Trophoblast cell (in vitro differentiated cells and primary cell): Measurements from ENCODE around the gene RASEF.

Experiments
- DNase-seq, 2 donors: peaks; one replicate each; pipeline ENCODE4 v3.0.0-alpha.2; 2016
- H2AFZ ChIP-seq: 2 replicates; pipeline ENCODE4 v1.6.1; 2013; ENCODE audit warnings: low read length, moderate library complexity, mild to moderate bottlenecking; ENCODE audit not compliant: insufficient read depth, poor library complexity
- H2AK5ac ChIP-seq: 2 replicates; pipeline ENCODE4 v1.6.1; 2013; ENCODE audit warnings: mild to moderate bottlenecking, low read length
- H2BK120ac ChIP-seq: 2 replicates; pipeline ENCODE4 v1.6.1; 2013; ENCODE audit warnings: low read length, mild to moderate bottlenecking, moderate library complexity; ENCODE audit not compliant: insufficient read depth, poor library complexity
- H2BK12ac ChIP-seq: 2 replicates; pipeline ENCODE4 v1.6.1; 2013; ENCODE audit warnings: mild to moderate bottlenecking, low read length, moderate library complexity
- H2BK5ac ChIP-seq: 2 replicates; pipeline ENCODE4 v1.6.1; 2013; ENCODE audit warnings: low read length, low read depth, moderate library complexity, mild to moderate bottlenecking; ENCODE audit not compliant: poor library complexity
- H3K14ac ChIP-seq: 2 replicates; pipeline ENCODE4 v1.6.1; 2013; ENCODE audit warnings: mild to moderate bottlenecking, low read length
- H3K18ac ChIP-seq: 2 replicates; pipeline ENCODE4 v1.6.1; 2013; ENCODE audit warnings: mild to moderate bottlenecking, low read length
- H3K23ac ChIP-seq: 2 replicates; pipeline ENCODE4 v1.6.1; 2013; ENCODE audit warnings: low read length
- H3K27ac ChIP-seq: 2 replicates; pipeline ENCODE4 v1.5.1; 2013; ENCODE audit warnings: low read depth, mild to moderate bottlenecking, inconsistent platforms, low read length, moderate library complexity
- H3K27me3 ChIP-seq: 2 replicates; pipeline ENCODE4 v1.6.1; 2013; ENCODE audit warnings: inconsistent platforms, mild to moderate bottlenecking, low read length, moderate library complexity; ENCODE audit not compliant: insufficient read depth
- H3K36me3 ChIP-seq, 2 experiments: 1 replicate in 1 of 2; 2 replicates in 1 of 2; pipeline ENCODE4 v1.6.1; 2013; ENCODE audit warnings: low read length in 2 of 2, mild to moderate bottlenecking in 2 of 2, moderate library complexity in 1 of 2; ENCODE audit not compliant: insufficient read depth in 2 of 2, control insufficient read depth in 1 of 2
- H3K4ac ChIP-seq: 2 replicates; pipeline ENCODE4 v1.6.1; 2013; ENCODE audit warnings: low read depth, mild to moderate bottlenecking, low read length, moderate library complexity
- H3K4me1 ChIP-seq, 2 experiments: 1 replicate in 1 of 2; 2 replicates in 1 of 2; pipeline ENCODE4 v1.6.1; 2013; ENCODE audit warnings: low read length in 2 of 2, mild to moderate bottlenecking in 2 of 2, moderate library complexity in 1 of 2; ENCODE audit not compliant: insufficient read depth in 2 of 2, control insufficient read depth in 1 of 2
- H3K4me2 ChIP-seq: 2 replicates; pipeline ENCODE4 v1.6.1; 2013; ENCODE audit warnings: inconsistent platforms, mild to moderate bottlenecking, low read length, moderate library complexity
- H3K4me3 ChIP-seq: 2 replicates; pipeline ENCODE4 v1.5.1; 2013; ENCODE audit warnings: mild to moderate bottlenecking, low read depth, low read length, inconsistent platforms
- H3K79me1 ChIP-seq: one replicate; pipeline ENCODE4 v1.6.1; 2013; ENCODE audit warnings: low read length
- H3K79me2 ChIP-seq: 2 replicates; pipeline ENCODE4 v1.6.1; 2013; ENCODE audit warnings: low read length, mild to moderate bottlenecking; ENCODE audit not compliant: control insufficient read depth, insufficient read depth, poor library complexity
- H3K9ac ChIP-seq: 2 replicates; pipeline ENCODE4 v1.6.1; 2013; ENCODE audit warnings: mild to moderate bottlenecking, low read length
- H3K9me3 ChIP-seq: 2 replicates; pipeline ENCODE4 v1.6.1; 2013; ENCODE audit warnings: low read depth, mild to moderate bottlenecking, control low read depth, inconsistent platforms, low read length; ENCODE audit not compliant: insufficient read depth
- H4K12ac ChIP-seq: 2 replicates; pipeline ENCODE4 v1.6.1; 2013; ENCODE audit warnings: low read depth, mild to moderate bottlenecking, low read length, moderate library complexity
- H4K8ac ChIP-seq: 2 replicates; pipeline ENCODE4 v1.6.1; 2013; ENCODE audit warnings: low read depth, mild to moderate bottlenecking, low read length, moderate library complexity
- H4K91ac ChIP-seq: one replicate; pipeline ENCODE4 v1.6.1; 2013; ENCODE audit warnings: low read depth, mild to moderate bottlenecking, low read length, moderate library complexity
- WGBS: extraction: QIAGEN DNeasy Blood & Tissue Kit; methylation state at CpG from one replicate; pipeline ENCODE4 v1.1.7; 2013; ENCODE audit warnings: missing lambda C conversion rate; ENCODE audit not compliant: insufficient read length, insufficient coverage; ENCODE audit errors: extremely low coverage; 5-methylcytosine and 5-hydroxymethylcytosine counted together

RASEF gene

GRCh38 chr9:82981552-82981951, 81.4 kb downstream of the RASEF start:
- H3K4me2 ChIP-seq: no peak overlapping the region
- no peaks in the 10 kb centered on the region for H3K9me3 ChIP-seq
- no peak for DNase-seq
- H3K14ac ChIP-seq: no peak overlapping the region
- H3K4me1 ChIP-seq: no peaks in the 10 kb centered on the region
- no CpG with 5 or more reads among the region's 1 CpG for WGBS
- H3K18ac ChIP-seq: no peak overlapping the region
- H3K79me1 ChIP-seq: no peaks in the 10 kb centered on the region
- H3K9ac ChIP-seq: no peak overlapping the region
- H4K91ac ChIP-seq: no peak overlapping the region
- no peak overlapping the region for H4K8ac ChIP-seq
- H3K79me2 ChIP-seq: no peaks in the 10 kb centered on the region
- H2AK5ac ChIP-seq: no peak overlapping the region
- H3K27ac ChIP-seq: no peak overlapping the region
- no peaks in the 10 kb centered on the region for H3K27me3 ChIP-seq
- H3K4me3 ChIP-seq: no peak overlapping the region
- H2AFZ ChIP-seq: no peak overlapping the region
- H2BK5ac ChIP-seq: no peak overlapping the region
- no peak overlapping the region for H4K12ac ChIP-seq
- no peaks in the 10 kb centered on the region for H3K36me3 ChIP-seq
- H2BK120ac ChIP-seq: no peak overlapping the region
- no peak overlapping the region for H3K23ac ChIP-seq
- H2BK12ac ChIP-seq: no peak overlapping the region
- H3K4ac ChIP-seq: no peak overlapping the region

DNA sequence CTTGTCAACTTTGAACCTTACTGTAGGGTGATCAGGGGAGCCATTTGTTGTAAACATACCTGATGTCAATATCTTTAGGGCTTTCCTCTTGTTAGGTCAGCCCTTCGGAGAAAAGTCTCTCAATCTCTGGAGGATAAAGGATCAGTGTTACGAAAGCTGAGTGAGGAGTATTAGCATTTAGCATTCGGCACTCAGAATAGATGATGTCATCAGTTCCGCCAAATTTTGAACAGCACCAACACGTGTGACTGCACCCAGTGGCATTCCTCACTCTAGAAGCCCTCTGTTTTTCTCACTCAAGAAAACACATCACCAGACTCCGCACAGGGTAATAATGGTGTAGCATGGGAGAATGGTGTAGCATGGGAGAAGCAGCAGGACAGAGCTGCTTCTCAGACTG, 87.8 kb downstream of the RASEF start:
- Histone ChIP-seq H3K79me1 (no peaks in the 10 kb centered on the region), H3K27me3 (no peaks in the 10 kb centered on the region), H2AK5ac (no peak overlapping the region), H3K79me2 (no peaks in the 10 kb centered on the region), H3K4me2 (no peak overlapping the region), H3K14ac (no peak overlapping the region), H4K8ac (no peak overlapping the region), H3K23ac (no peak overlapping the region), H3K9me3 (no peaks in the 10 kb centered on the region), H2BK120ac (no peak overlapping the region), H3K9ac (no peak overlapping the region), H4K91ac (no peak overlapping the region), H3K4ac (no peak overlapping the region), H3K36me3 (no peaks in the 10 kb centered on the region), H2BK12ac (no peak overlapping the region), H3K4me3 (no peak overlapping the region), H3K18ac (no peak overlapping the region), H3K27ac (no peak overlapping the region), H2BK5ac (no peak overlapping the region), H2AFZ (no peak overlapping the region), H4K12ac (no peak overlapping the region), H3K4me1 (no peaks in the 10 kb centered on the region)
- no peak for DNase-seq
- WGBS: no CpG with 5 or more reads among the region's 6 CpGs

- Histone ChIP-seq H3K79me1 (no peaks in the 10 kb centered on the region), H3K27me3 (no peaks in the 10 kb centered on the region), H3K79me2 (no peaks in the 10 kb centered on the region), H3K4me2 (no peak overlapping the region), H4K91ac (no peak overlapping the region), H4K12ac (no peak overlapping the region), H3K4me3 (no peak overlapping the region), H3K4ac (no peak overlapping the region), H2BK120ac (no peak overlapping the region), H2BK12ac (no peak overlapping the region), H2BK5ac (no peak overlapping the region), H3K23ac (no peak overlapping the region), H3K4me1 (no peaks in the 10 kb centered on the region), H3K9ac (no peak overlapping the region), H2AK5ac (no peak overlapping the region), H3K9me3 (no peaks in the 10 kb centered on the region), H3K18ac (no peak overlapping the region), H3K36me3 (no peaks in the 10 kb centered on the region), H4K8ac (no peak overlapping the region), H3K27ac (no peak overlapping the region), H3K14ac (no peak overlapping the region), H2AFZ (no peak overlapping the region)
- no CpG with 5 or more reads among the region's 3 CpGs for WGBS
- no peak for DNase-seq
Observed at GRCh38 chr9:82972446-82972845, 90.5 kb downstream of the RASEF start.

- Histone ChIP-seq H4K12ac (no peak overlapping the region), H3K9me3 (no peaks in the 10 kb centered on the region), H3K27ac (no peak overlapping the region), H3K4me2 (no peak overlapping the region), H2BK120ac (no peak overlapping the region), H3K23ac (no peak overlapping the region), H2AFZ (no peak overlapping the region), H3K4ac (no peak overlapping the region), H3K36me3 (no peaks in the 10 kb centered on the region), H3K79me2 (no peaks in the 10 kb centered on the region), H3K18ac (no peak overlapping the region), H3K9ac (no peak overlapping the region), H2BK5ac (no peak overlapping the region), H4K91ac (no peak overlapping the region), H2BK12ac (no peak overlapping the region), H3K4me3 (no peak overlapping the region), H3K79me1 (no peaks in the 10 kb centered on the region), H3K4me1 (no peaks in the 10 kb centered on the region), H2AK5ac (no peak overlapping the region), H3K27me3 (no peaks in the 10 kb centered on the region), H4K8ac (no peak overlapping the region), H3K14ac (no peak overlapping the region)
- no peak for DNase-seq
- no CpG with 5 or more reads among the region's 3 CpGs for WGBS
Observed at GRCh38 chr9:82970359-82970758, 92.6 kb downstream of the RASEF start.
